Left lung (tissue), 10 donors: ENCODE measurements around the gene CLEC3B. TPM values are rescaled to one million over a fixed set of nuclear protein-coding genes. Genes with fewer than 3 reads are reported as not detected.
"Not testable (repeated sequence)": the region's sequence is repeated elsewhere in the genome, so short reads cannot be mapped to it uniquely, and the experiment has no call there.

Source experiments
- ATAC-seq: fragments of 200-7000 bp; cut with Tn5 transposase; one replicate; pipeline ENCODE4 v1.9.1; 2020; ENCODE audit warnings: moderate library complexity
- DNase-seq, 4 donors: peaks; one replicate each; pipeline ENCODE4 v3.0.0-alpha.2; 2013 to 2020
- H3K27ac ChIP-seq, 2 donors: fragments of 200-600 bp; sonication (generic) in 1 of 2; one replicate each; pipeline versions ENCODE4 v1.5.0 to v1.8.0; 2020 to 2021
- H3K27me3 ChIP-seq, 2 donors: fragments of 200-600 bp; sonication (generic) in 1 of 2; one replicate each; pipeline versions ENCODE4 v1.5.0 to v1.8.0; 2020 to 2021
- H3K36me3 ChIP-seq, 2 donors: fragments of 200-600 bp; sonication (generic) in 1 of 2; one replicate each; pipeline versions ENCODE4 v1.5.0 to v1.8.0; 2020 to 2021
- H3K4me1 ChIP-seq, 2 donors: fragments of 200-600 bp; one replicate each; pipeline ENCODE4 v1.8.0; 2021
- H3K4me3 ChIP-seq, 2 donors: fragments of 200-600 bp; sonication (generic) in 1 of 2; one replicate each; pipeline versions ENCODE4 v1.5.0 to v1.8.0; 2020 to 2021; ENCODE audit warnings: mild to moderate bottlenecking in 1 of 2
- H3K9me3 ChIP-seq, 2 donors: fragments of 200-600 bp; sonication (generic) in 1 of 2; one replicate each; pipeline versions ENCODE4 v1.5.0 to v1.8.0; 2020 to 2021
- CTCF ChIP-seq, 2 donors: fragments of 200-600 bp; sonication (generic) in 1 of 2; IDR thresholded peaks; one replicate each; pipeline versions ENCODE4 v1.5.0 to v1.8.0; 2021; ENCODE audit warnings: antibody characterized with exemption in 2 of 2
- intact Hi-C, 2 donors: fragments of 100-400 bp; cut with DNase I; formaldehyde crosslinking; loops; one replicate each; pipeline versions ENCODE4 v1.11.2 to v1.14.2; 2022
- polyA plus RNA-seq, 6 donors: library from polyadenylated mRNA; unstranded; fragments of 120-200 nt; gene quantifications; one replicate each; pipeline ENCODE4 v1.2.1, GENCODE V29; 2013; ENCODE audit not compliant: insufficient read length in 6 of 6
- total RNA-seq, 2 donors: library from RNA; stranded (reverse); fragmentation: NEBNext Ultra II Directional; extraction: Animal tissue kit (Norgen Biotek cat#: 25700); gene quantifications; one replicate each; pipeline ENCODE4 v1.2.1, GENCODE V29; 2021
- donor health status: DM: no; HTN: yes; CAD: no.
- donor health status: DM: no; HTN: no; CAD: no.

CLEC3B gene
- total and polyA plus RNA-seq, 8 donors: 74.0 to 177 (median 104) TPM

GRCh38 chr3:45066109-45066801 is 40.2 kb downstream of the CLEC3B start:
- no peaks in the 10 kb centered on the region for H3K36me3 ChIP-seq
- no peak for DNase-seq
- intact Hi-C loops: no loop called here
- H3K27ac ChIP-seq: peak overlapping the region in 1 of 2 donors; percentile 94
- no peaks in the 10 kb centered on the region for H3K9me3 ChIP-seq
- ATAC-seq: no peak
- H3K4me3 ChIP-seq: no peak overlapping the region
- H3K4me1 ChIP-seq: peaks cover 0 to 51% of the 10 kb centered on the region in 2 donors
- TF ChIP-seq CTCF (IDR thresholded peaks at IDR 0.05): no peak
- H3K27me3 ChIP-seq: no peaks in the 10 kb centered on the region

- ATAC-seq: no peak
These were observed 41.4 kb downstream of the CLEC3B start for GRCh38 chr3:45067486-45067885.

GRCh38 chr3:45067941-45068340 is 41.8 kb downstream of the CLEC3B start:
- intact Hi-C loops: no loop called here

More at GRCh38 chr3:45067486-45067885, 41.4 kb downstream of the CLEC3B start:
- DNase-seq: no peak
- no peak for TF ChIP-seq CTCF (IDR thresholded peaks at IDR 0.05)
- Histone ChIP-seq H3K27me3 (no peaks in the 10 kb centered on the region), H3K9me3 (no peaks in the 10 kb centered on the region), H3K27ac (no peak overlapping the region), H3K36me3 (no peaks in the 10 kb centered on the region), H3K4me3 (no peak overlapping the region), H3K4me1 (peaks cover 0 to 39% of the 10 kb centered on the region in 2 donors)
- intact Hi-C loops: no loop called here

GRCh38 chr3:45071075-45071474 is 45.0 kb downstream of the CLEC3B start:
- DNase-seq (no peak), ATAC-seq (no peak)
- H3K27me3 ChIP-seq: no peaks in the 10 kb centered on the region
- H3K27ac ChIP-seq: no peak overlapping the region
- H3K4me1 ChIP-seq: peaks cover 0 to 3% of the 10 kb centered on the region in 2 donors
- intact Hi-C loops: no loop called here
- TF ChIP-seq CTCF (IDR thresholded peaks at IDR 0.05): no peak
- H3K36me3 ChIP-seq: no peaks in the 10 kb centered on the region
- H3K9me3 ChIP-seq: no peaks in the 10 kb centered on the region
- no peak overlapping the region for H3K4me3 ChIP-seq

More at GRCh38 chr3:45067941-45068340, 41.8 kb downstream of the CLEC3B start:
- no peak overlapping the region for H3K27ac ChIP-seq
- no peak overlapping the region for H3K4me3 ChIP-seq
- TF ChIP-seq CTCF (IDR thresholded peaks at IDR 0.05): no peak
- no peaks in the 10 kb centered on the region for H3K36me3 ChIP-seq
- DNase-seq (no peak), ATAC-seq (no peak)
- H3K4me1 ChIP-seq: peaks cover 0 to 34% of the 10 kb centered on the region in 2 donors
- no peaks in the 10 kb centered on the region for H3K9me3 ChIP-seq
- no peaks in the 10 kb centered on the region for H3K27me3 ChIP-seq

- H3K27me3 ChIP-seq: no peaks in the 10 kb centered on the region
- no peaks in the 10 kb centered on the region for H3K4me1 ChIP-seq
- H3K4me3 ChIP-seq: no peak overlapping the region
- TF ChIP-seq CTCF (IDR thresholded peaks at IDR 0.05): no peak
- no peak for DNase-seq
- intact Hi-C loops: no loop called here
- H3K36me3 ChIP-seq: no peaks in the 10 kb centered on the region
- ATAC-seq: no peak
- no peaks in the 10 kb centered on the region for H3K9me3 ChIP-seq
- H3K27ac ChIP-seq: peak overlapping the region in 1 of 2 donors; percentile 45
These were observed 49.9 kb downstream of the CLEC3B start for GRCh38 chr3:45075821-45076625.

GRCh38 chr3:45078256-45078655 is 52.2 kb downstream of the CLEC3B start:
- H3K4me1 ChIP-seq, H3K4me3 ChIP-seq, H3K36me3 ChIP-seq, H3K9me3 ChIP-seq, intact Hi-C loops, H3K27ac ChIP-seq, ATAC-seq, H3K27me3 ChIP-seq, DNase-seq: not testable (repeated sequence)
